NCI-H1694 treated with DMSO at 0.1 percent for 48 hours (cell line): ENCODE measurements around the gene C18orf63.
"Not testable (repeated sequence)": the region's sequence is repeated elsewhere in the genome, so short reads cannot be mapped to it uniquely, and the experiment has no call there.

Source experiments
- DNase-seq: peaks from one replicate; lab custom pipeline; 2025; lab: John Stamatoyannopoulos, UW

The C18orf63 gene

DNA sequence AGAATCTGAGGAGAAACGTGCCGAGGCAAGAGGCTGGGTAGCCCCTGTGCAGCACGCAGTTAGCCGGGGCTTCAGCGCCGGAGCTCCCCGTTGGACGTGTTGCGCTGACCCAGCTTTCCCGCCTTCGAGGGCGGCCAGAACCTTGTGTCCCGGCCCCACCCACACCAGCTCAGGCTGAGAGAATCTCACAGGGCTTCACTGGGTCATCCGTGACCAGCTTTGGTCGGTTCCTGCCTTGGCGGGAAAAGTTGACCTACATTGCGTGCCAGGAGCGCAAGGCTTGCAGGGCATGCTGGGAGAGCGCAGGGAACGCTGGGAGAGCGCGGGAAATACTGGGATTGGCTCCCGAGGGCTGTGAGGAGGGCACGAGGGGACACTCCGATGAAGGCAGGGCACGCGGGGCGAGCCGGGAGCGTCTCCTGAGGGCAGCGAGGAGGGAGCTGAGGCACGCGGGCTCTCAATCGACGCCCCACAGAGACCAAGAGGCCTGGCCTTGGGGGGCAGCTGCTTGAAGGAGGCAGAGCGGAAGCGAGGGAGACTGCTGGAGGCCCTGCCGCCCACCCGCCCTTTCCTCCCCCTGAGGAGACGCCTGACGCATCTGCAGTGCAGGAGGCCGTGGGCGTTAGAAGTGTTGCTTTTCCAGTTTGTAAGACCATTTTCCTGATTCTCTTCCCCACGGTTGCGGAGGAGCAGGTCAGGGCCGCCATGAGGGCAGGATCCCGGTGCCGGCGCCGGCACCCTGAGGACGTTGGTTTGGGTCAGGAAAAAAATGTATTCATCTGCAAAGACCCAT lies at the start of gene C18orf63:
Gene C18orf63 (plus strand): TSS at position 376 of the 793 bp plus-strand sequence. CDS start 2,027 bp downstream, outside the sequence.
- DNase-seq, result no peak

DNA sequence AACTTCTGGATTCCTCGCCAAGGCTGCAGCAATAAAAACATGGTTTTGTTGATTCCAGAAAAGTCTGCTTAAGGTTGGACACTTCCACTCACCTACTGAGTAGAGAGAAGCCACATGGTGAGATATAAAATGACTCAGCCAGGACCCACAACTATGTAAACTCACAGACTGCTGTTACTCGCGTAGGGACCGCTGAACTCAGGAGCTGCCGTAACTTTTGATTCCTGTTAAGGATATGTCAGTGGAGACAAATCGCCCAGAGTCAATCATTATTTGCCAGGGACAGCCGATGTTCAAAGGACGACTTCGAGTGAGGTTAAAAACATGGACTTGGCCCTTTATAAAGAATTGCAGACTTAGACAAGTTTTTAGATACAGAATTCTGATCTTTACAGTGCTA lies 49.5 kb upstream of the C18orf63 start:
- no peak for DNase-seq

DNA sequence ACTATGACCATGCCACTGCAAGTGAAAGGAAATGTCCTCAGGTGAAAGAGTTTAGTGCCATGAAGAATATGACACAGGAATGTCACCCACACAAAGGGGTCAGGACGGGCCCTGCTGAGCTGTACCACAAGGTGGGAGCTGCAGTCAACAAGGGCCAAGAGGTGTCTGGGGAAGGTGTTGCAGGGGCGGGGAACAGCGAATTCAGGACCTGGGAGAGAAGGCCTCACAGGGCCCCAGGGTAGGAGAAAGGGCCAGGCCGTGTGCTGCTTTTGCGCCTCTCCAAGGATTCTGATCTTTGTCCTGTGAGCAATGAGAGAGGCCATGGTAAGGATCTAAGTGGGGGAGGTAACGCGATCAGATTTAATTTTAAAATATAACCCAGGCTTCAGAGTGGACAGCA lies 47.5 kb upstream of the C18orf63 start:
- no peak for DNase-seq

DNA sequence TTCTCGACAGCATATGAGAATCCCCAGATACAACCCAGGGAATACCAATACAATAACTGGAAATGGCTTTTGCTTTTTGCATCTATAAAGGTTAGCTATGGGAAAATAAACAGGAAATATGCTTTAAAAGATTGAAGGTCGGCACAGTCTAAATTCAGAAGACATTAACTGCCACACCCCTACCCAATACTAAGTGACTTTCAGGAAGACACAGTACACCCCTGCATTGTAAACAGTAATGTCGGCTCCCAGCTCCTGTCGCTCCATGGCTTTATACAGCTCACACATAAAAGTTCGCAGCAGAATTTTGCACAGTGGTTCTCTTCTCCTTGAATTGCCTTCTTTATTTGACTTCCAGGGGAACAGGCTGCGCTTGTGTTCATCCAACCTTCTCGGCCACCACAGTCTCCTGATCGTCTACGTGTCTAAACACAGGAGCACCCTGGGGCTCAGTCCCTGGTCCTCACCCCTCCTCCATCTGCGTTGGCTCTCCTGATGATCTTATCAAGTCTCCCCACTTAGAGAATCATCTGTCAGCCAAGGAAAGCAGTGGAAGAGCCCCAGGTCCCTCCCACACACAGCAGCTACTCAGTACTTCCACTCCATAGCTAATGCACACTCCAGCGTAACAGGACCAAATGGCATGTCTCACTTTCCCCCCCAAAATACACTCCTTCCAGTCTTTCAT lies 46.6 kb upstream of the C18orf63 start:
- no peak for DNase-seq

DNA sequence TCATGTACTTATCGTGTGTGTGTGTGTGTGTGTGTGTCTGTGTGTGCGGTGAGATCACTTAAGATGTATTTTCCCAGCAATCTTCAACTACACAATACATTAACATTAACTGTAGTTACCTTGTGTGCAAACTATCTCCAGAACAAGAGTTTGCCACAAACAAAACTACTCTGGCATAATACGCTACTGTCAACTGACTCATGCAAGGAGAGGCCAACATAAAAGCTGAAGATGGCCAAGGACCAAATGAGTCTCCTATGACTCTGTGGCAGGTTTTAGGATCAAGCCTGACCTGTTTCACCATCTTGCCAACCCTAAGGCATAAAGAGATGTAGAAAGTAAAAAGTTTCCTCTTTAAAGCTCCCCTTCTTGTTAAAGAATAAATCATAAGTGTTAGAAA lies 44.0 kb upstream of the C18orf63 start:
- DNase-seq, result no peak

DNA sequence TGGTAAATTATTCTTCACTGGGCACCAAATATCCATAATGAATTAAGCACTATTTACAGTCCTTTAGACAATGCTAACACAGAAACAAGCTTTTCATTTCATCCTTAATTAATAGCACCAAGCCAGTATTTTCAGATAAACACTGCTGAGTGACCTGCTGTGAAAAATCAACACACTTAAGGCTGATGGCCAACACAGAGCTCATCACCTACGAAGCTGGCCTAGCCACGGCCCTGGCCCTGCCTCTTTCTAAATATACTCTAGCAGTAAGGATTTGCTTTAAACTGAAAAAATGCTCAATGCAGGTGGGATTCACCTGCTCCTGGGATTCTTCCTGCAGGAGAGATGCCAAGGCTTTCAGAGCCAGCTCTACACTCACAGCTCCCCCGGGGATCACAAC lies 42.2 kb upstream of the C18orf63 start:
- DNase-seq, result no peak

DNA sequence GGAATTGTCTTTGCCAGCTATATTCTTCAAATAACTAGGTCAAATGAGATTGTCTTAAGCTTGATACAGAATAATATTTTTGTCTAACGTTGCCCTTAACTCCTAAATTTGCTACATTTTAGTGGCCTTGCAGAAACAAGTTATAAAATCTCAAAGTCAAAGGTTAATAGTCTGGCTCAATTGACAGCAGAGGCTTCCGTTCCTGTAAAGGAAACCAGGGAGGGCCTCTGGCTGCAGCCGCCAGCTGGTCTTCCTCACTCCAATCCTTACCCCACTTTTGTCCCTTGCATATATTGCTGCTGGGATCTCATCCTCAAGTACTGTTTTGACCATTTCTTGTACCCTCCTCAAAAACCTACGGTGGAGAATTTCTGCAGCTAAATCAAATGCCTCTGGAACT lies 40.9 kb upstream of the C18orf63 start:
- DNase-seq, result no peak

DNA sequence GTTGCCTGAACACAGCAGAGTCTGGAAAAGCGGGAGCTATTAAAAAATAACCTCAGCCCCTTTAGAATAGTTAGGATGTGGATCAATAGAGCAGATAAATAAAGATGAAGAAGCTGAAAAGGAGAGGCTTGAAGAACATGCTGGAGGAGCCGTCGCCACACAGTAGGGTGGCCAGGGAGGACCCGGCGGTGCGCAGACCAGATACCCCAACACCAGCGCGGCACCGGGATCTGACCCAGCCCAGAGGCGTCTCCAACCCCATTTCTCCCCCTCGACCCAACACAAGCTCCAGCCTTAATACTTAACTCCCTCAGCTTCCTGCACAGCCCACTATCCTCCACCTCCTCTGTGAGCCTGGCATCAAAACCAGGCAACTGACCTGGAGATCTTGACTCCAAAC lies 39.9 kb upstream of the C18orf63 start:
- no peak for DNase-seq

DNA sequence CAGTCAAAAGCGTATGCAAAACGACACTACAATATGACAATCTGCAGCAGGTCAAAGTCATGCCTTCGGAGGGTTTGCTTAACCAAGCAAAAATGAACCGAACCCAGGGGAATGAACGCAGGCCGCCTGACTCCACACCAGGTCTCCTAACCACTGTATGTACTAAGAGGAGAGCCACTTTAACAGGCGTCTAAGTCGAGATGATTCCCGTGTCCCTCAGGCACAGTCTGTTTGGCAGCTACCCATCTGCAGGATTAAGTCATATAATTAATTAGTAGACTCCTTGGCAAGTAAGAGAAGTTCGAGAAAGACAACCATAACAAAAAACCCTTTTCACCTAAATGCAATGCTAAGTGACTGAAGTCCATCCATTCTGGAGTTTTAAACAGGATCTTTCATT lies 39.0 kb upstream of the C18orf63 start:
- no peak for DNase-seq

DNA sequence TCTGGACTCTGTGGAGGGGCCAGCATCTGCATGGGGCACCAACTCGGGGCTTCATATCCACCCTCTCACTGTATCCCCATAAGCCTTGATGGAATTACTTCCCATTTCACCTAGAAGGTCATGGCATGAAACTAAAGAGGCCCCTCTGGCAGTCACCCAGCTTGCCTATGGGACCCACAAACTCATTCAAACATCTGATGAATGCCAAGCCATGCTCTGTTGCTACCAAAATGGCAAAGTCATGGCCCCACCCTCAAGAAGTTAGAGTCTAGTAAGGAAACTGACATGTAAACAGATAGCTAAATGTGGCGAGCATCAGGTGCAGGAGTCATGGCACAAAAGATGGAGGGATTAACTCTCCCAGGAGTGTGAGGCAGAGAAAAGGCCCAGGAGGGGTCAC lies 38.3 kb upstream of the C18orf63 start:
- no peak for DNase-seq

DNA sequence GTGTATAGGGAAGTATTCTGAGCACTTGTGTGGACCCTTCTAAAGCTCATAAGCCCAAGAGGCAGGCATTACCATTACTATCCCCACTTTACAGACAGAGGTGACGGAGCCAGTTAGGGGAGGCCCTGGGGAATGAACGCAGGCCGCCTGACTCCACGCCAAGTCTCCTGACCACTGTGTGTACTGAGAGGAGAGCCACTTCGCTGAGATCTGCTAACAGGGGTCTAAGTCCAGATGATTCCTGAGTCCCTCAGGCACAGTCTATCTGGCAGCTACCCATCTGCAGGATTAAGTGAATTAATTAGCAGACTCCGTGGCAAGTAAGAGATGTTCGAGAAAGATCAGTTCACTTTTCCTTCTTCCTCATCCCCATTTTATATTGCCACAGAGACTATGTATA lies 37.6 kb upstream of the C18orf63 start:
- no peak for DNase-seq

DNA sequence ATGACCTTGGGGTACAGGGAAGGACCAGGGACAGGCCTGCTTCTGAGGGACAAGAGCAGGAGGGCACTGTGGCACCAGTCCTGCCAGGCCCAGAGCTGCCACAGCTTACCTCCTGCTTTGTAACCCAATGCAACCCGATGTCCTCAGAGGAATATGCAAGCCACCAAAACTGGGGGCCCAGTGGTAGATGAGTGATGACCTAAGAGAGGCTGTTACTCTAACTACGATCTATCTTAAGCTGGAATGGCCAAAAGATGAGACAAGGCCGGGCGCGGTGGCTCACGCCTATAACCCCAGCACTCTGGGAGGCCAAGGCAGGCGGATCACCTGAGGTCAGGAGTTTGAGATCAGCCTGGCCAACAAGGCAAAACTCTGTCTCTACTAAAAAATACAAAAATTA lies 36.7 kb upstream of the C18orf63 start:
- no peak for DNase-seq

DNA sequence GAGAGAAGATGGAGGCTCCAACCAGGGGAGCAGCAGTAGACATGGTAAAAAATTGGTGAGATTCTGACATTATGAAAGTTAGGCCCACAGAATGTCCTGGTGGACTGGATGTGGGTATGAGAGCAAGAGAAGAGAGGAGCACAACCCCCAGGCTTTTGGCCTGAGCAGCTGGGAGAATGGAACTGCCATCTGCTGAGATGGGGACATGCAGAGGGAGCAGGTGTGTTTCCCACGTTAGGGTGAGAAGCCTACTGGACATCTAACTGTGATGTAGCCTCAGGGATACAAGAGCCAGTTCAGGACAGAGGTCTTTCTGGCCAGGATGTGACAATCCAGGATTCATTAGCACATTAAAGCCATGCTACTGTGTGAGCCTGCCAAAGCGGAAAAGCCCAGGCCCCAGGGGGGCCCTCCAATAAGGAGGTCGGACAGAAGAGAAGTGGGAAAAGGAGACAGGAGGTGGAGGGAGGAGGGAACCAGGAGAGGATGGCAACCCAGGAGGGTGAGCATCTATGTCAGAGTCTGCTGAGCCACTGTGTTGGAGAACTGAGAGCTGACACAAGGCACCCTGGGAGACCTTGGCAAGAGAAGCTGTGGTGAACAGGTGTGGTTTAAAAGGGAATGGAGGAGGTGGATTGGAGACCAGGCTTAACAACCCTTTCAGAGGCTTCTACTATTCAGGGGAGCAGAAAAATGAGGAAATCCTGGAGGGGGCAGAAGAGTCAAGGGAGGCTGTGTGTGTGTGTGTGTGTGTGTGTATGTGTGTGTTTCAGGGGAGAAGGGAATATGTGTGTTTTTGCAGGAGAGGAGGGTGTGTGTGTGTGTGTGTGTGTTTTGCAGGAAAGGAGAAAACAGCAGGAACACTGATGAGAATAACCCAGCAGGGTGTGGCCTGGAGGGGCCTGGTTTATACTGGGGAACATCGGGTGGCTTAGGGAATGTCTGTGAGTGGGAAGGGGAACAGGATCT lies 34.3 kb upstream of the C18orf63 start:
- no peak for DNase-seq

DNA sequence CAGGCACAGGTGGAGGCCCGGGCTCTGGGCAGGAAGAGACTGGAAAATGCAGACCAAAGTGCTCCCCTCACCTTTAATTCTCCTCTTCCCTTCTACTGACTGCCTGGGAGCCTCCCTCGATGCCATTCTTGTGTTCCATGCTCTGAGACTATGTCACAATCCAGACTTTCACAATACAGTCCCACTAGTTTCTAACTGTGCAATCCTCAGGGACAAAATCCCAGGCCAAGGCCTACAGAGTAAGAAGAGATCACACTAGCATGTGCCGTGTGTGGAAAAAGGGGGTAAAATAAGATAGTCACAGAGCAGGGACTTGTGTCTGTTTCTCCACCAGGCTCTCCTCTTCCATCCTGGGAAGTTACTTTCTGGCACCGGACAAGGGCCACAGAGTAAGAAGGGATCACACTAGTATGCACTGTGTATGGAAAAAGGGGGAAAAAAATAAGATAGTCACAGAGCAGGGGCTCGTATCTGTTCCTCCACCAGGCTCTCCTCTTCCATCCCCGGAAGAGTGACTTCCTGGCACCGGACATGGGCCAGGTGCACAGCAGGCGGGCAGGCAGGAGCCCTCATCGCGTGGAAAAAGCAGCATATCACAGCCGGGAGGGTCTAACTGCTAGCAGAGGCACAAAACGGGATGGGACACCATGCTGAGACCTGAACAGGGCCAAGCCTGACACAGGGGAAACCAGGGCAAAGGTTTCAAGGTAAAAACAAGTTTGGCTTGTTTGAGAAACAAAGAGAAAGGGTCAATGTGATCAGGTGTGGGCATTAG lies 33.5 kb upstream of the C18orf63 start:
- DNase-seq, result no peak

DNA sequence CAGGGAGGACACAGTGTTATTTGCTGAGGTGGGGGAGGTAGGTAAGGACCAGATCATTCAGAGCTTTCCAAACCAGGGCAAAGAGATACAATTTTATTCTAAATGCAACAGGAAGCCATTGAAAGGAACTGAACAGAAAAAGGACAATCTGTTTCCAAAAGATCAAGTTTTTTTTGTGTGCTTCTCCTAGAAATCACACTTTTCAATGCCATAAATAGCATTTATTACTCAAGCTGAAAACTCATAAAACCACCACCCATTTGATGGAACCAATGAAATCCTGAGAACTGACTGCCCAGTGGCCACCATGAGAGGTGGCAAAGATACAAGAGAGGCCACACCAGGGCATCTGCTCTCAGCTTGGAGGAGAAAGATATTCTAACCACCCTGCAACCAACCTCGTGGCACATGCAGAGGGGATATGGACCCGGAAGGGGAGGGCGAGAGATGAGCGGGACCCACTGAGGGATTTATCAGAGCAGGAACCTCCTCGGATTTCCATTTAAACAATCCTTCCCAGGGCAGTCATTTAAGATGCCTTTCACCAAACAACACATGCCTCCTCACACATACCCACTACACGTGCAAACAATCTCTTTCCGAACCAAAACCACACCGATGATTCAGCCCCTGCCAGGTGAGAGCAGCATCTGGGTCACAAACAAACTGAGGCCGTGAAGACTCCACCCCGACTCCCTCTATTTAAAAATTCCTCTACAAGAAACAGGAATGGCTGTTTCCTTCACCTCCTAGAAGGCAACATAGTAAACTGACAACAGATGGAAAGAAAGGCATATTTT lies 32.7 kb upstream of the C18orf63 start:
- DNase-seq, result no peak

DNA sequence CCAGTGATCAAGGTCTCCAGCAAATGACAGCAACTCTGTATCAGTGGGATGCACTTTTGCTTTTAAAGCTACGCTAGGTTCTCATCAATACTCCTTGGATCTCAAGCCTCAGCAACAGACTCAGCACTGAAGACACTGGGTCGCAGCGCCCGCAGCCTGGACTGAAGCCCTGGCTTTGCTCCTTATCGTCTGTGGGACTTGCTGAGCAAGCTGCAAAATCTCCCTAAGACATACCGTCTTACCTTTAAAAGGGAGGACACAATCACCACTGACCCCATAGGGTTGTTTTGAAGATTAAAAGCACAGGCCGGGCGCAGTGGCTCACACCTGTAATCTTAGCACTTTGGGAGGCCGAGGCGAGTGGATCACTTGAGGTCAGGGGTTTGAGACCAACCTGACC lies 32.0 kb upstream of the C18orf63 start:
- DNase-seq, result no peak

DNA sequence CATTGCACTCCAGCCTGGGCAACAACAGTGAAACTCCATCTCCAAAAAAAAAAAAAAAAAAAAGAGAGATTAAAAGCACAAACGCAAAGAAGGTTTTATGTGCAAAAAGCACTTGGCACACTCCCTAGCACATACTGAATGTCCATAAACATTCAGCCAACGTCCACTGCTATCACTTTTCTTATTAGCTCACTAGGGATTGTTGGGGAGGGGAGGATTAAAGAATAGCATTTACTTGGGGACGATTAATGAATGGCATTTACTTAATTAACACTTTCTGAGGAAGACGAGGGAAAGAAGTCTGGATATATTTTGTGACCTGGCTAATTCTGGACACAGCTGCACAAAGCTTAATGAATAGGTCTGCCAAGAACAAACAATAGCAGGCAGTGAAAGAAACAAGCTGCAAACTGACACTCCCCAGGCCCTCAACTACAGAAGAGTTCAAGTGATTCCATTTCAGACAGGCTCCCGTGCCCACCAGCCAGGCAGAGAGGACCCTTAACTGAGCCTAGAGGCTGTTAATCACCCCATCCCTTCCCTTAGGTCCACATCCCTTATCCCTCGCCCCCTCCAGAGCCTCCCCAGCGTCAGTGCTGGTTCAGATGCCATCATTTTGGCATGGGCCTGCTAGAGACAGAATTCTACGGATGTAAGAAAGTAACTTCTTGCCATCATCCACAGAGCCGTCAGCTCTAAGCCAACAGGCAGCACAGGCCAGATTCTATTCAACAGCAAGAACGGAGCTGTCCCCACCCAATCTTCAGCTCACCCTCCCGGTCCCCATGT lies 31.3 kb upstream of the C18orf63 start:
- DNase-seq, result no peak

DNA sequence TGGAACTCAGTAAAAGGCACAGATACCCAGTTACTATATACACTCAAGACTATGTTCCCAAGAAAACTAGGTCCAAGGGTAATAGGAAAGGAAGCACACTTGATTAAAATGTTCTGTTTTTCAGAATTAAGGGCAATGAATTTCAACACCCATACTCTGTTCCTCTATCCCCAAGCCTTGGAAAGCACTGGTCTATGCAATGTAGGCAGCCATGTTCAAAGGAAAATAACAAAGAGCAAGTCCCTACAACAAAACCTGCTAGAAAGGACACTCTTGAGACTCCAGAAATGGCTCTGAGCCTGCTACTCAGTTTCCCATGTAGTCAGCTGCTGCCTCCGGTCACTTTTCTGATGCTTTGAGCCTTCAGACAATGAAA lies 30.7 kb upstream of the C18orf63 start:
- DNase-seq, result no peak

DNA sequence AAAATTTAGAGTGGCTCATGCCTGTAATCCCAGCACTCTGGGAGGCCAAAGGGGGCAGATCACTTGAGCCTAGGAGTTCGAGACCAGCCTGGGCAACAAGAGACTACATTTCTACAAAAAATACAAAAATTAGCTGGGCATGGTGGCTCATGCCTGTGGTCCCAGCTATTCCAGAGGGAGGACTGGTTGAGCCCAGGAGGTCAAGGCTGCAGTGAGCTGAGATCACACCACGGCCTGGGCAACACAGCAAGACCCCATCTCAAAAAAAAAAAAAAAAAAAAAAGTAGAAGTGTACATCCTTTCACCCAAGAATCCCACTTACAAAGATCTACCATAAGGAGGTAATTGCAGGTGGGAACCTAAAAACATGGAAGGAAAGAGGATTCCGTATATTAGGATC lies 30.1 kb upstream of the C18orf63 start:
- DNase-seq, result not testable (repeated sequence)
